ENCODE results near the gene SHROOM3. TPM values are rescaled to one million over a fixed set of nuclear protein-coding genes. Genes with fewer than 3 reads are reported as not detected.

The SHROOM3 gene
- total and polyA plus RNA-seq, 2 experiments from 2014 or later = 11.3 to 73.5 TPM

GRCh38 chr4:76554630-76555029 lies 119.6 kb downstream of the SHROOM3 start:
- Mint-ChIP-seq H3K27me3 (ENCODE audit: insufficient read depth, low read depth, poor library complexity) (peaks cover 3% of the 10 kb centered on the region), H3K9me3 (peaks cover 11% of the 10 kb centered on the region), H3K4me3 (no peak overlapping the region), H3K4me1 (peaks cover 20% of the 10 kb centered on the region), H3K36me3 (ENCODE audit: low read depth) (peaks cover 4% of the 10 kb centered on the region; the same call in 1 of the 3 replicates), H3K27ac (no peak overlapping the region)
- H3K27ac ChIP-seq (ENCODE audit: low read depth) = no peak overlapping the region
- no peaks in the 10 kb centered on the region for H3K79me2 ChIP-seq (replicated peaks; ENCODE audit: insufficient read depth)
- H2AFZ ChIP-seq = no peak overlapping the region
- no peaks in the 10 kb centered on the region for H3K36me3 ChIP-seq (ENCODE audit: insufficient read depth)
- H3K27me3 ChIP-seq (ENCODE audit: insufficient read depth) = no peaks in the 10 kb centered on the region
- no peak overlapping the region for H3K4me3 ChIP-seq
- TF ChIP-seq EZH2phosphoT487 (IDR thresholded peaks at IDR 0.05; ENCODE audit: unreplicated experiment) (no peak), ZNF331 (CRISPR knock-in tag; IDR thresholded peaks at IDR 0.05; ENCODE audit: low read depth) (no peak), JUNB (IDR thresholded peaks at IDR 0.05; ENCODE audit: unreplicated experiment) (no peak), POLR2AphosphoS5 (IDR thresholded peaks at IDR 0.05; ENCODE audit: low read depth) (no peak), ETS1 (IDR thresholded peaks at IDR 0.05) (no peak), STAT1 (IDR thresholded peaks at IDR 0.05; ENCODE audit: unreplicated experiment) (no peak), CREB1 (CRISPR knock-in tag; IDR thresholded peaks at IDR 0.05; ENCODE audit: low read depth) (no peak), ZNF114 (CRISPR knock-in tag; IDR thresholded peaks at IDR 0.05) (no peak), CTCF (conservative IDR thresholded peaks at IDR 0.05; ENCODE audit: low read depth in 2 of 2) (no peak), NANOG (IDR thresholded peaks at IDR 0.05; ENCODE audit: borderline replicate concordance) (no peak), EZH2 (IDR thresholded peaks at IDR 0.05; ENCODE audit: low read depth, unreplicated experiment) (no peak), REST (IDR thresholded peaks at IDR 0.05; ENCODE audit: unreplicated experiment) (no peak)
- TF ChIP-seq, protein P1, sequence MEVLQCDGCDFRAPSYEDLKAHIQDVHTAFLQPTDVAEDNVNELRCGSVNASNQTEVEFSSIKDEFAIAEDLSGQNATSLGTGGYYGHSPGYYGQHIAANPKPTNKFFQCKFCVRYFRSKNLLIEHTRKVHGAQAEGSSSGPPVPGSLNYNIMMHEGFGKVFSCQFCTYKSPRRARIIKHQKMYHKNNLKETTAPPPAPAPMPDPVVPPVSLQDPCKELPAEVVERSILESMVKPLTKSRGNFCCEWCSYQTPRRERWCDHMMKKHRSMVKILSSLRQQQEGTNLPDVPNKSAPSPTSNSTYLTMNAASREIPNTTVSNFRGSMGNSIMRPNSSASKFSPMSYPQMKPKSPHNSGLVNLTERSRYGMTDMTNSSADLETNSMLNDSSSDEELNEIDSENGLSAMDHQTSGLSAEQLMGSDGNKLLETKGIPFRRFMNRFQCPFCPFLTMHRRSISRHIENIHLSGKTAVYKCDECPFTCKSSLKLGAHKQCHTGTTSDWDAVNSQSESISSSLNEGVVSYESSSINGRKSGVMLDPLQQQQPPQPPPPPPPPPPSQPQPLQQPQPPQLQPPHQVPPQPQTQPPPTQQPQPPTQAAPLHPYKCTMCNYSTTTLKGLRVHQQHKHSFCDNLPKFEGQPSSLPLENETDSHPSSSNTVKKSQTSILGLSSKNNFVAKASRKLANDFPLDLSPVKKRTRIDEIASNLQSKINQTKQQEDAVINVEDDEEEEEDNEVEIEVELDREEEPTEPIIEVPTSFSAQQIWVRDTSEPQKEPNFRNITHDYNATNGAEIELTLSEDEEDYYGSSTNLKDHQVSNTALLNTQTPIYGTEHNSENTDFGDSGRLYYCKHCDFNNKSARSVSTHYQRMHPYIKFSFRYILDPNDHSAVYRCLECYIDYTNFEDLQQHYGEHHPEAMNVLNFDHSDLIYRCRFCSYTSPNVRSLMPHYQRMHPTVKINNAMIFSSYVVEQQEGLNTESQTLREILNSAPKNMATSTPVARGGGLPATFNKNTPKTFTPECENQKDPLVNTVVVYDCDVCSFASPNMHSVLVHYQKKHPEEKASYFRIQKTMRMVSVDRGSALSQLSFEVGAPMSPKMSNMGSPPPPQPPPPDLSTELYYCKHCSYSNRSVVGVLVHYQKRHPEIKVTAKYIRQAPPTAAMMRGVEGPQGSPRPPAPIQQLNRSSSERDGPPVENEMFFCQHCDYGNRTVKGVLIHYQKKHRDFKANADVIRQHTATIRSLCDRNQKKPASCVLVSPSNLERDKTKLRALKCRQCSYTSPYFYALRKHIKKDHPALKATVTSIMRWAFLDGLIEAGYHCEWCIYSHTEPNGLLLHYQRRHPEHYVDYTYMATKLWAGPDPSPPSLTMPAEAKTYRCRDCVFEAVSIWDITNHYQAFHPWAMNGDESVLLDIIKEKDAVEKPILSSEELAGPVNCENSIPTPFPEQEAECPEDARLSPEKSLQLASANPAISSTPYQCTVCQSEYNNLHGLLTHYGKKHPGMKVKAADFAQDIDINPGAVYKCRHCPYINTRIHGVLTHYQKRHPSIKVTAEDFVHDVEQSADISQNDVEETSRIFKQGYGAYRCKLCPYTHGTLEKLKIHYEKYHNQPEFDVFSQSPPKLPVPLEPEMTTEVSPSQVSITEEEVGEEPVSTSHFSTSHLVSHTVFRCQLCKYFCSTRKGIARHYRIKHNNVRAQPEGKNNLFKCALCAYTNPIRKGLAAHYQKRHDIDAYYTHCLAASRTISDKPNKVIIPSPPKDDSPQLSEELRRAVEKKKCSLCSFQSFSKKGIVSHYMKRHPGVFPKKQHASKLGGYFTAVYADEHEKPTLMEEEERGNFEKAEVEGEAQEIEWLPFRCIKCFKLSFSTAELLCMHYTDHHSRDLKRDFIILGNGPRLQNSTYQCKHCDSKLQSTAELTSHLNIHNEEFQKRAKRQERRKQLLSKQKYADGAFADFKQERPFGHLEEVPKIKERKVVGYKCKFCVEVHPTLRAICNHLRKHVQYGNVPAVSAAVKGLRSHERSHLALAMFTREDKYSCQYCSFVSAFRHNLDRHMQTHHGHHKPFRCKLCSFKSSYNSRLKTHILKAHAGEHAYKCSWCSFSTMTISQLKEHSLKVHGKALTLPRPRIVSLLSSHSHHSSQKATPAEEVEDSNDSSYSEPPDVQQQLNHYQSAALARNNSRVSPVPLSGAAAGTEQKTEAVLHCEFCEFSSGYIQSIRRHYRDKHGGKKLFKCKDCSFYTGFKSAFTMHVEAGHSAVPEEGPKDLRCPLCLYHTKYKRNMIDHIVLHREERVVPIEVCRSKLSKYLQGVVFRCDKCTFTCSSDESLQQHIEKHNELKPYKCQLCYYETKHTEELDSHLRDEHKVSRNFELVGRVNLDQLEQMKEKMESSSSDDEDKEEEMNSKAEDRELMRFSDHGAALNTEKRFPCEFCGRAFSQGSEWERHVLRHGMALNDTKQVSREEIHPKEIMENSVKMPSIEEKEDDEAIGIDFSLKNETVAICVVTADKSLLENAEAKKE (CRISPR knock-in tag; IDR thresholded peaks at IDR 0.05) = no peak
- H3F3A ChIP-seq (replicated peaks; ENCODE audit: low read depth) = no peaks in the 10 kb centered on the region
- ATAC-seq = no peak
- H3K4me1 ChIP-seq (ENCODE audit: insufficient read depth) = peaks cover 14% of the 10 kb centered on the region
- H3K4me2 ChIP-seq = no peak overlapping the region
- no peaks in the 10 kb centered on the region for H3K9me2 ChIP-seq (ENCODE audit: insufficient read depth)
- H4K20me1 ChIP-seq (replicated peaks; ENCODE audit: insufficient read depth) = no peaks in the 10 kb centered on the region
- DNase-seq (ENCODE audit: low spot score) = no peak

All from GM23338 (cell line).